Measurements from ENCODE around the gene NEK8.

GRCh38 chr17:28733346-28733745 is 4.8 kb downstream of the NEK8 start:
- TF ChIP-seq CTCF (IDR thresholded peaks at IDR 0.05) (no peak), EP300 (IDR thresholded peaks at IDR 0.05) (no peak), POLR2AphosphoS5 (IDR thresholded peaks at IDR 0.05) (no peak)

Data from upper lobe of left lung (tissue), 4 donors.